GM12864 (cell line): ENCODE data around the gene DCUN1D4.

Experiments used
- DNase-seq: peaks from one replicate; pipeline ENCODE4 v3.0.0-alpha.2; 2011; ENCODE audit warnings: low read depth
- H3K4me3 ChIP-seq: 2 replicates; pipeline ENCODE4 v1.5.1; 2011; ENCODE audit warnings: mild to moderate bottlenecking, low read depth, low read length, control low read depth
- TF ChIP-seq, protein P1 (sequence below): IDR thresholded peaks from 2 replicates; pipeline ENCODE4 v1.5.1; 2011; ENCODE audit warnings: low read depth, mild to moderate bottlenecking, moderate library complexity, low read length, control low read depth, inconsistent platforms; ENCODE audit errors: missing control alignments

The DCUN1D4 gene

DNA sequence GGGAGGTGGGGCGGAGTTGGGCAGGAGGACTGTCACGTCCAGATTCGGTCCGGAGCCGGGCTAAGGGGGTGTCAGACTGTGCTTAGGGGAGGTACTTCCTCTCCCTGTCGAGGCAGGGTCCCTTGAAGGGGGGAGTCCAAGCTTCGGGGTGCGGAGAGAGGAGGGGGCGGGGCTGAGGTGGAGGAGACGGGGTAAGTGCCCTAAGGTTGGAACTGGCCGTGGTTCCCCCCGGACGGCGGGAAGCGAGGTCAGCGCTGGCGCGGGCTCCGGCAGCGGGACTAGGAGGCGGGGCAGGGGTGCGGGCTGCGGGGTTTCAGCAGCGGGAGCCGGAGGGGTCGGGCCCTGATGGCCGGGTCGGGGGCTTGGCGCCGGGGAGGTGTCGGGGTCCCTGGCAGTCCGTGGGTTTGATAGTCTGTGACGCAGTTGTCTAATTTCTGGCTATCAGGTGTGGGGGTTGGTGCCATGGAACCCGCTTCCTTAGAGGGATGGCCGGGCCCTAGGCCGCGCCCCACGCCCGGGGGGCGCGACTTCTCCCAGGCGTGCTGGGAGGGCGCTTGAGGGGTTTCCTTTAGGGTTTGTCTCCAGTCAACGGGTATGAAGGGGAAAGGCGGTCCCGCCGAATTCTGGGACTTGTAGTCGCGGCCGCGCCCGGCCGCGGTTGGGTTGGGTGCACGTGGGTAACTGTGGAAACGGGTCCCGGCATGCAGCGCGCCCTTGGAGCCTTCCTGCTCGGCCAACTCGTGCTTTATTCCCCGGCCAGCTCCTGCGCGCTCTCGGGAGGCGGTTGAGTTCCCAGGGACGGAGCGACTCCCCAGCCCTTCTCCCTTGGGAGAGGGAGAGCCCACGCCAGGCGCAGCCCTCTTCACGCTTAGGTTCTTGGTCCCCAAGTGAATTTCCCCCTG is 1.5 kb downstream of the DCUN1D4 start:
- peak overlapping the region; percentile 91 for H3K4me3 ChIP-seq
- DNase-seq: peak; percentile 74
- TF ChIP-seq, protein P1, sequence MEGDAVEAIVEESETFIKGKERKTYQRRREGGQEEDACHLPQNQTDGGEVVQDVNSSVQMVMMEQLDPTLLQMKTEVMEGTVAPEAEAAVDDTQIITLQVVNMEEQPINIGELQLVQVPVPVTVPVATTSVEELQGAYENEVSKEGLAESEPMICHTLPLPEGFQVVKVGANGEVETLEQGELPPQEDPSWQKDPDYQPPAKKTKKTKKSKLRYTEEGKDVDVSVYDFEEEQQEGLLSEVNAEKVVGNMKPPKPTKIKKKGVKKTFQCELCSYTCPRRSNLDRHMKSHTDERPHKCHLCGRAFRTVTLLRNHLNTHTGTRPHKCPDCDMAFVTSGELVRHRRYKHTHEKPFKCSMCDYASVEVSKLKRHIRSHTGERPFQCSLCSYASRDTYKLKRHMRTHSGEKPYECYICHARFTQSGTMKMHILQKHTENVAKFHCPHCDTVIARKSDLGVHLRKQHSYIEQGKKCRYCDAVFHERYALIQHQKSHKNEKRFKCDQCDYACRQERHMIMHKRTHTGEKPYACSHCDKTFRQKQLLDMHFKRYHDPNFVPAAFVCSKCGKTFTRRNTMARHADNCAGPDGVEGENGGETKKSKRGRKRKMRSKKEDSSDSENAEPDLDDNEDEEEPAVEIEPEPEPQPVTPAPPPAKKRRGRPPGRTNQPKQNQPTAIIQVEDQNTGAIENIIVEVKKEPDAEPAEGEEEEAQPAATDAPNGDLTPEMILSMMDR: no peak

DNA sequence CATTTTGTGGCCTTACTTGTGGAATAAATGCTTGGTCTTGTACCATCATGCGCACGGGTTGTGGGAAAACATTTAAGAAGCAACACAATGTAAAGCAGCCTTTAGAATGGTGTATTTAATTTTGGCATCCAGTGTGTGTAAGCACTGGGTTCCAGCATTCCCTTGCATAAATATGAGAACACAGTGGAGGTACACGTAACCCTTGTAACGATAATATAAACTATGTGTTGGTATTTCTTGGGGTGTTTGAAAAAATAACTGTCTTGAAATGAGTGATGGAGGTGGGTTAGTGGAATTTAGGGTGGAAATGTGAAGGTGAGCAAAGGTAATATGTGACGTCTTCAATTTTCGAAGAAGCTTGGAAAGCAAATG is 2.1 kb downstream of the DCUN1D4 start:
- peak overlapping the region; percentile 91 for H3K4me3 ChIP-seq
- no peak for DNase-seq
- TF ChIP-seq, protein P1: no peak

DNA sequence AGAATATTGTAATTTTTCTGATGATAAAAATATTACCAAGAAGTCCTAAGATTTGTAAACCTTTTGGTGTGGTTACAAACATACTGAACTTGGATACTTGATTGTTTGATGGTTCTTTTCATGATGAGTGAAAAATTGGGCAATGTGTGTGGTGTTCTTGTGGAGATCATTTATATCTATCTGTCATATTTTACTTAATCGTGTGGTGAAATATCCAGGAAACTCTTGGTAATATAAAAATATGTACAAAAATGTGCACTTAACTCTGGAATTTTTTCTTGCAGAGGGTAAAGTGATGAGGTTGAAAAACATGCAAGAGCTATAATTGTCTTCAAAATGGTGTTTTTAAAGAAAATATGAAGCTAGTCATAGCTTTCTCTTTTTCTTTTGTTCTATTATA is 2.8 kb downstream of the DCUN1D4 start:
- TF ChIP-seq, protein P1: no peak
- no peak for DNase-seq
- H3K4me3 ChIP-seq: no peak overlapping the region

DNA sequence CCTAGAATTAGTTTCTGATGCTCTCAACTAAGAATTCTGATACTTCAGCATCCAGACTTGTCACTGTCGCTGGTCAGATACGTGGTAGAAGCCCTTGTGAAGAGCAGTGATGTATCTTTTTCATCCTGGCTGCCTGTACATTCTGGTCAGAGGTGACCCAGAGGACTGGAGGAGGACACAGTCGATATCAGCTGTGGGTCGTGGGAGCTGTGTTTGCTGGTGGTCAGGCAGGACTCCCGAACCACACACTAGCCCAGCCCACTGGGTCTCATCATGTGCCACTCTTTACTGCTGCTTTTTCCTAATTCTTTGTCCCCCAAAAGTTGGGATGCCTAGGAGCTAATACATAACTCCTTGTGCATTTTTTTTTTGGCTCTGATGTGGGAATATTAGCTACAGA is 6.5 kb downstream of the DCUN1D4 start:
- TF ChIP-seq, protein P1: no peak
- no peak overlapping the region for H3K4me3 ChIP-seq
- DNase-seq: no peak

DNA sequence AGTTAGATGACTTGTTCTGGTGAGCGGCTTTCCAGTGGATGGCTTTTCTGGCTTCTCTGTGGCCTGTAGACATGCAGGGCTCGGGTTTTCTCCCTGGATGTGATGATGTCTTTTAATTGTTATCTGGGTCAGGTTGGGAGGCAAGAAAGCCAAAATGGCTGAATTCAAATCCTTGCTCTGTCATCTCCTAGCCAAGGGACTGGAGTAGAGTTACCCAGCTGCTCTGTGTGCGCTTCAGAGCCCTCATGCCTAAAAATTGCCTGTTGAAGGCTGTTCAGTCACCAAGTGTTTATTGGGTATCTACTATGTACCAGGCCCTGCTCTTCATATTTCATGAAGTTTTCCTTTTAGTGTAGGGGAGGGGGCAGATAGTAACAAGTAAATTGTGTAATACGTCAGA is 7.3 kb downstream of the DCUN1D4 start:
- no peak overlapping the region for H3K4me3 ChIP-seq
- DNase-seq: no peak
- TF ChIP-seq, protein P1: no peak

DNA sequence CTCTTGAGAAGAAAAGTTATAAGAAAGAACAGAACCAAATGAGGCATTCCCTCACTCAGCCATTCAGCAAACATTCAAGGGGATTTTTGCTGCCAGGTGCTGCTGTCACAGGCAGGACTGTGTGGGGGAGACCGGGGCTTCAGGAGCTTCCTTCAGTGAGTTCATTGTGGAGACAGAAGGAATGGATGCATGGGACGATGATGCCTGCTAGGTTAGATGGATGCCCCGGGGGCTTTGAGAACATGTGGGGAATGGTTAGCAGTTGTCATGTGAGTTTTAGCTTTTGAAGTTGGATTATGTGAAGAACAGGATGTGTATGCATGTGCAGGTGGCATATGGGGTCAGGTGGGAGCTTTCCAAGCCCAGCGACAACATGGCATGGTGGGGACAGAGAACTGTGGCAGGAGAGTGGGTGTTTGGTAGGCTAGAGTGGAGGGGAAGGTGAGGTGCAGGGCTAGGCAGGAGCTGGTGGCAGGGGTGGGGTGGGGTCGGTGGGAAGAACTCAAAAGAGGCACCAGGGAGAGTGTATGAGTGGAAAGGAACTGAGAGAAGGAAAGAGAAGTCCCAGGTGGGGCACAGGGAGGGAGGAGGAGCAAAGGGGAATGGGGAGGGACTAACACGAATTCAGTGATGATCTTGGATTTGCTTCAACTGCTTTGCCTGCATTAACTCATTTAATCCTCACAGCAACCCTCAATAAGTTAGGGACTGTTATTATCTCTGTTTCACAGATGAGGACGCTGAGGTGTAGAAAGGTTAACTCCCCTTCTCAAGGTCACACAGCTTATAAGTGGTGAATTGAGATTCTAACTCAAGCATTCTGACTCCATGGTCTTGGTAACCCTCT is 8.4 kb downstream of the DCUN1D4 start:
- no peak overlapping the region for H3K4me3 ChIP-seq
- DNase-seq: no peak
- TF ChIP-seq, protein P1: no peak
